RKO (cell line): ENCODE results near the gene APOBEC3A.

ENCODE experiments used
- DNase-seq: peaks from one replicate; pipeline ENCODE4 v3.0.0-alpha.2; 2016; ENCODE audit warnings: low spot score

The APOBEC3A gene

DNA sequence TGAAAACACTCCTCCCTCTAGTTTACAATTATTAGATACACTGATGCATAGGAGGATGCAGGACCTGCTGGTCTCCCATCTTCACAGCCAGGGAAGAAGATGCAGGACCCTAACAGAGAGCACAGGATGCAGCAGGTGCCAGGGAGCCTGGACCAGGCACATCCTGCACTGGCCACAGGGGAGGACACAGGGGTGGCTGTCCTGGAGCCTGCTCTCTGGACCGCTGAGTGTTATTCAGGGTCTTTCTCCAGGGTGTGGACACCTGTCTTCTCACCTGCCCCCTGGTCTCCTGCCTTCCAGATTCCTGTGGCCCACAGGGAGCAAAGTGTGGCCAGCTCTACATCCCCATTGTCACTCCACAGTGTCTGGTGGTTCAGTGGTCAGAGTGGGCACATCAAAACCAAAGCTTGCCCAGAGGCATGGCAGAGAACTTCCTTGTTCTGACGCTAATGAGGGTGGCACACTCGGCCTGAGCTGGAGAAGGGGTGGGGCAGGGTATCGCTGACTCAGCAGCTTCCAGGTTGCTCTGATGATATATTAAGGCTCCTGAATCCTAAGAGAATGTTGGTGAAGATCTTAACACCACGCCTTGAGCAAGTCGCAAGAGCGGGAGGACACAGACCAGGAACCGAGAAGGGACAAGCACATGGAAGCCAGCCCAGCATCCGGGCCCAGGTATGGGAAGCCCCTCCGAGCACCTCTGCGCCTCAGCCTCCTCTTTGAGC lies at the start of gene APOBEC3A:
APOBEC3A (plus strand) TSS at position 564 of the 725 bp plus-strand sequence; CDS start at position 647, 83 bp downstream.
- DNase-seq, result peak; percentile 9

DNA sequence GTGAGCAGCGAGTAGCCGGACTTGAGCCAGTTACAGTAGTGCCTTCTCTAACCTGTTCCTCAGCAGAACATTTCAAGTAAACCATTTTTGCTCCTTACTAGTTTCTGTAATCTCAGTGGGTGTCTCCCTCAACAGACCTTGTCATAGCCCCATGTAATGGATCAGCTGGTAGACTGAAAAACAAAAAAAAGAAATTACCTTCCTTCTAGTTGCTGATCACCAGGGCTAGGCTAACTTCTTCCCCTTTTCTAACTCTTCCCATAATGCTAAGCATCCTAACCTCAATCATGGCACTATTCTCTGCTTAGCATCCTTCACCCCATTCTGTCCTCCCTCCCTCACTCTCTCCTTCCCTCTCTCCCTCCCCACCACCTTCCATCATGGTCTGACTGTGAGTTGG lies 49.6 kb upstream of the APOBEC3A start:
- DNase-seq, result no peak

DNA sequence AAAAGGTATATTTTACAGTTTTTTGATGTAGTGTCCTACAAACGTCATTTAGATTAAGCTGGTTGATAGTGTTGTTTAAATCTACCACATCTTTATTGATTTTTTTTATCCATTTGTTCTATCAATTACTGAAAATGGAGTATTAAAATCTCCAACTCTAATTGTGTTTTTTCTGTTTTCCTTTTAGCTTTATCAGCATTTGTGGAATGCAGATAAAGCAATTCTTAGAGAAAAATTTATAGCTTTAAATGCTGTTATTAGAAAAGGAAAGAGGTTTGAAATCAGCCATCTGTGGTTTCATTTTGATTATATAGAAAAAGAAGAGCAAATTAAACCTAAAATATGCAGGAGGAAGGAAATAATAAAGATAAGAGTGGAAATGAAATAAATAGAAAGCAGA lies 46.0 kb upstream of the APOBEC3A start:
- no peak for DNase-seq

DNA sequence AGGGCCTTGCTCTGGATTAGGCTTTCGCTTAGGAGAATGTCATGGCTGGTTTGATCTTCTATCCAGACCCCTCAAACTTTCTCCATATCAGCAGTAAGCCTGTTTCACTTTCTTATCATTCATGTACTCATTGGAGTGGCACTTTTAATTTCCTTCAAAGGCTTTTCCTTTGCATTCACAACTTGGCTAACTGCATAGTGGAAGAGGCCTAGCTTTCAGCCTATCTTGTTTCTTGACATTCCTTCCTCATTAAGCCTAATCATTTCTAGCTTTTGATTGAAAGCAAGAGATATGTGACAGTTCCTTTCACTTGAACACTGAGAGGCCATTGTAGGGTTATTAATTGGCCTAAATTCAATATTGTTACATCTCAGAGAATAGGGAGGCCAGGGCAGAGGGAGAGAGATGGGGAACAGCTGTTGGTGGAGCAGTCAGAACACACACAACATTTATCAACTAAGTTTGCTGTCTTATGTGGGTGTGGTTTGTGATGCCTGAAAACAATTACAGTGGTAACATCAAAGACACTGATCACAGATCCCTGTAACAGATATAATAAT lies 37.7 kb upstream of the APOBEC3A start:
- DNase-seq, result no peak

DNA sequence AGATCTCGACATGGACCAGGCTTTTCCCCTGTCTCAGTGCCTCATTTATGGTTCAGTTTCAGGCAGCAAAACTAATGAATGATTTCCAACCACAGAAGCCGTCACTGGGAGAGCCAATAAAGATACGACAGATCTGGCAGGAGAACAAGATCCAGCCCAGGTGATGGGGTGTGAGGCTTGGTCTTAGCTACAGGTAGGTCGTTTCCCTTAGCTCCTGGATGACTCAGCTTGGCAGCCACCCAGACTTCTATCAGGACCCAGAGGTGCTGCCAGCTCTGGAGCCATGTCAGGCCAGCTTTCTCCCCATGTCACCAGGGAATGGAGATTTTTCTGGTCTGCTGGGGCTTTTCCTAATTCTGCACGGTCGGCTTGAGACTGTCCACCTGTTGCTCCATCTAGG lies 36.3 kb upstream of the APOBEC3A start:
- no peak for DNase-seq

DNA sequence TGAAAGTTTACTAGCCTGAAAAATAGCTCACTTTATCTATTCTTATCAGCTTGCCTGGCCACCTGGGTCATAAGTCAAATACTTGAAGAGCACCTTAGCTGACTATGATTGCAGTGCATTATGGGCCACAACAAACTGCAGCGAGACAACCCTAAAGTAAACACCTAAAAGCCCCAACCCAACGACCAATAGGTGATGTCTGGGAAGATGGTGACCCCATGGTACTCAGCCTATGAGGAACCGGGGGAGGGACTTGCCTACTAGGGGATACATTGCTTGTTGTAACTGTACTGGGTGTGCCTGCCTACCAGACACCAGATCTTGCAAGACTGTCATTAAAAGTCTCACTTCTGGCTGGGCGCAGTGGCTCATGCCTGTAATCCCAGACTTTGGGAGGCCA lies 35.6 kb upstream of the APOBEC3A start:
- DNase-seq, result no peak

DNA sequence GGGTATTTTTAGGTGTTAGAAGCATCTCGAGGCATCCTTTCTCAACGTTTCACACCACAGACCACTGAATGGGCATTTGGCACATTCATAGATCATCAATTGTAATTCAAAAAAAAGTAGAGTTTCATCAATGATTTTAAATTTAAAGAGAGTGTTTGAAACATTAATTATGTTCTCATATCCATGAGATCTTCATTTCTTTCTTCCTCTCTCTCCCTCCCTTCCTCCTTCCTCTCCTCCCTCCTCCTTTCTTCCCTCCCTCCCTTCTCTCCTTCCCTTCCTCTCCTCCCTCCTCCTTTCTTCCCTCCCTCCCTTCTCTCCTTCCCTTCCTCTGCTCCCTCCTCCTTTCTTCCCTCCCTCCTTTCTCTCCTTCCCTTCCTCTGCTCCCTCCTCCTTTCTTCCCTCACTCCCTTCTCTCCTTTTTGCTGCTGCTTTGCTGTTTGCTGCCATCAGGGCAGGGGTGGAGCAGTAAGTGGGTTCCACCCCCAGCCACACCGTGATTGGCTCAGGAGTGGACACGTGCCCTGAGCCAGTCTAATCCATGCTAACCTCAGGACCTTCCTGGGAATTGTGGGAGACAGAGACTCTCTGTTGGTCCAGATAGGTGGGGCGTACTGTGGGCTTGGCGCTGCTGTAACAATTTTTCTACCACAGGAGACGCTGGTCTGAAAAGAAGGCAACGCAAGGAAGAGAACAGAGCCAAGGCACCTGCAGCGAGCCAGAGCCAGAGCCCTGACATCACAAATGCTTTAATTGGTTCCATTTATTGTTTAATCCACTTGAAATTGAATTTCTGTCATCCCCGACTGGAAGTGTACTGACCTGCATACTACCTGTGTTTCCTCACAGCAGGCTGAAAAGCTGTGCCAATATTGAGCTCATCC lies 33.7 kb upstream of the APOBEC3A start:
- peak; percentile 18 for DNase-seq

DNA sequence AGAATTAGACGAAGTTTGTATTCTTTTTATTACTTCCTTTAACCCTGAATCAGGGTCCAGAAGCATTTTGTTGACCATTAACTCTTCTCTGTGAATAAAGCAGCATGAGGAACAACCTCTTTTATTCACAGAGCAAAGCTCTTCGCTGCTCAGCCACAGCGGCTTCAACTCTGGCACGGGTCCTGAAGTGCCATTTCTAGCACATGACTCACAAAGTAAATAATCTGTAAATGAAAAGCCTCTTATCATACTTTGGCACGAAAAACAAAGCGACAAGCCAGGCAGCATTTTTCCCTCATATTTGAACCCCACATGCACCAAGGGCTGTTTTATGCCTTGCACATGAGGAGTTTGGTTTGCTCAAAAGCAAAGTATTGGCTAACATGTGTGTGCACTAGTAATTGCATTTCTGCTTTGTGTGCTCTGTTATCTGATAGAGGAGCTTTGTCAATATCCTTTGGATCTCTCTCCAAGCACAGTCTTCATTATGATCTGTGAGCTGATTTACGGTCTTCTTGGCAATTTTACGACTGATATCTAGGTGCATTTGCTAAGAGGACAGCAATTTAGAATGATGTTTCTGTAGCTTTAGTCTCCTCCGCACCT lies 33.0 kb upstream of the APOBEC3A start:
- DNase-seq, result peak; percentile 70

DNA sequence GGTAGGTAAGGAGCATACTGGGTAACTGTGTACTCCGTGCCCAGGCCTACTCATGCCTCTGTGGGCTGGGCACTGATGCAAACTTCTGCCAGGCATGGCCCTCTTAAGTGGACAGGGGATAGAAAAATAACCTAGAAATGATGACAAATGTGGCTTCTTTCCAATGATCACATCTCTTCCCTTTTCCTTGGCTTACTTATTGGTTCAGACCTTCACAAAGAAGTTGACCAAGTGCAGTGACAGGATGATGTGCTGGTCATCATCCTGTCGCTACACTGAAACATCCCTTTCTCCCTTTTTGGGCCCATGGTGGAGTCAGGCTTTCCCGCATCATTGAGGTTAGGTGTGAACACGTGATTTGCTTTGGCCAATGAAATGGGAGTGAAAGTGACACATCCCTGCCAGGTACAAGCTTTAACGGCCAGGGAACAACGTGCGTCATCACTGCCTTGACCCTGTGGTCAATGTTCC lies 31.8 kb upstream of the APOBEC3A start:
- no peak for DNase-seq

DNA sequence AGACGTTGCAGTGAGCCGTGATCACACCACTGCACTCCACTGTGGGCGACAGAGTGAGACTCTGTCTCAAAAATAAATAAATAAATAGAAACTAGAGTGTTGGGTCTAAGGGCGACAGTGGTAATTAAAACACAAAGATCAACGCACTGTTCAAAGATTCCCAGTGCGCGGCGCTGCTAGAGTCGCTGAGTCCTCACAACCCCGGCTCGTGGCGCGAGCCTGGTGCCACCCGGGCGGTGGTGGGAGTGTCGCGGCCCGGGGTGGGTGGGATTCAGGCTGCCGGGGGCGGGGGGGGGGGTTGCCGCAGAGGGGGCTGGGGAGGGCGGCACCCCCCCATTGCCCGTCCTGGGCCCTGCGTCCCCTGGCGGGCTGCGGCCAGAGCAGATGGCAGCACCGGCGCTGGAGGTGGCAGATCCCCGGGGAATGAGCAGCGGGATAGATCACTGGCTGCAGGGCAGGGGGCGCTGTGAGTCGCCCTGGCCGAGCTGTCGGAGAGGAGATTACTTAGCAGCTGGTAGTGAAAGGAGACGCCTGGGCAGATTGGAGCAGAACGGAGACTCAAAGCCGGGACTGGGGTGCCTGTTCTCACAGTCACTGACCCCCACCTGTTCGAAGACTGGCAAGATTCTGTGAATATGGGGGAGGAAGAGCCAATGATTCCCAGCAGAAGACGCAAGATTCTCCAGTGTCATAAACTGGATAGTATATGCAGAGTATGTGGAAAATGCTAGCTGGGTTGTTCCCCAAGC lies 30.2 kb upstream of the APOBEC3A start:
- no peak for DNase-seq

DNA sequence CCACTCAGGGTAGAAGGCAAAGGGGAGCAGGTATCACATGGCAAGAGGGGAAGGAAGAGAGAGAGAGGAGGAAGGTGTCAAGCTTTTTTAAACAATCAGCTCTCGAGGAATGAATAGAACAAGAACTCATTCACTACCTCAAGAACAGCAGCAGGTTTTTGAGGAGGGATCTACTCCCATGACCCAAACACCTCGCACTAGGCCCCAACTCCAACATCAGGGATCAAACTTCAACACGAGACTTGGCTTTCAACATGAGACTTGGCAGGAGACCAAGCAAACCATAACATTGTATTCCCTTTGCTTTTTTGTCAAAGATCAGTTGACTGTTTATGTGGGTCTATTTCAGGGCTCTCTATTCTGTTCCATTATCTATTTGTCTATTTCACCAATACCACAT lies 26.9 kb upstream of the APOBEC3A start:
- DNase-seq, result no peak

DNA sequence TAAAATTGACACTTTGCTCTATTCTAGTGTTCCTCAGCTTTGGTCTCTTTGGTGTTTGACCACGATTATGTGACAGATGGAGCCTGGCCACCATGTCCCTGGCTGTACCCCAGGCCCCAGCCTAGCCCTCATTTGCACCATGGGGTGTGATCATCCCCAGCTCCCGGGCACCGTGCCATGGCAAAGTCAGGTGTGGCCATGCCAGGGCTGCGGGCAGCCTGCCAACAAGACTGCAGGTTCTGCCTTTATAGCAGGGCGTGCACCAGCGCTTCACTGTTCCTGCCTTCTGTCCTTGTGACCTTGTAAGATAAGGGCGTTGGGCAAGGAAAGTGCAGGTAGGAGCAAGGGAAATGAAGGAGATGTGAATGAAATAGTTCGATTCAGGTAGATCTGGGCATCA lies 22.4 kb upstream of the APOBEC3A start:
- DNase-seq, result no peak

DNA sequence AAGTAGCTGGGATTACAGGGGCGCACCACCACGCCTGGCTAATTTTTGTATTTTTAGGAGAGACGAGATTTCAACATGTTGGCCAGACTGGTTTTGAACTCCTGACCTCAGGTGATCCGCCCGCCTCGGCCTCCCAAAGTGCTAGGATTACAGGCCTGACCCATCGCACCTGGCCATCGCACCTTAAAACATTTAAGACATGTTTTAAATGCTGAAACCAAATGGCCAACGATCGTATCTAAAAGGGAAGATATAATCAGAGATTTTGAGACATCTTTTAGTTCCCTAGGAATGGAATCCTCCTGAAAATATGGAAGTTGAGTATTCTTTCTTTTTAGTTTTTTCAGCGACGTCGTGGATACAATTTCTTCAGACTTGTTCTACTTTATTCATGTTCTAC lies 21.8 kb upstream of the APOBEC3A start:
- DNase-seq, result no peak

DNA sequence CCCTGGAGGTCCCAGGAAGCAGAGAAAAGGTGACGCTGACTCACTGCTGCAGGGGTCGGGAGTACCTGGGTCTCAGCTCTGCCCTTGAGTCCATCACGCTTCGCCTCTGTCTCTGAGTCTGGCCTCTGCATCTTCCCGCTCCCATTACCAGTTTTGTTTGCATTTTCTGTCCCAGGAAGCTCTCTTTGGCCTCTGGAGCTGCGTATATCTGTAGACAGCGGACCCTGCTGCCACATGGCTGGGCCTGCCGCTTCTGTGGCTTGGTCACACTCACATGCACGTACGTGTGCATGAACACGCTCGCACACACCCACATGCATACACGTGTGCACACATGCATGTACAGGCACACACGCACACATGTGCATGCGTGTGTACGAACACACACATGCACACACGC lies 20.8 kb upstream of the APOBEC3A start:
- DNase-seq, result no peak

DNA sequence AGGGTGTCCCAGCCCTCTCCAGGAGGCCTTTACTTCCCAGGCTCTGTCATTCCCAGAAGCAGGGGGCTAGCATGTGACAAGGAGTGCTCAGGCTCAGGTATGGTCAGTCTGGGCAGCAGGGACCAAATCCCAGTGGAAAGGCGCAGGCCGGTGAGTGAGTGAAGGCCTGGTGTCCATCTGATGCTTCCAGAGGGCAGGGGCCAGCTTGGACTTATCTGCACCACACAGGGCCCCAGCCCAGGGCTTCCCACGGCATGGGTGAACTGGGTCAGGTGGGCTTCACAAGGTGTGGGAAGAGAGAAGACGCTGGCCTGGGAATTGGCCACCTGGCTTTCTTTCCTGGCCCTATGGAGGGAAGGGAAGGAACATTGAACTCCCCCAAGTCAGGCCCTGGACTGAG lies 20.4 kb upstream of the APOBEC3A start:
- DNase-seq, result no peak

DNA sequence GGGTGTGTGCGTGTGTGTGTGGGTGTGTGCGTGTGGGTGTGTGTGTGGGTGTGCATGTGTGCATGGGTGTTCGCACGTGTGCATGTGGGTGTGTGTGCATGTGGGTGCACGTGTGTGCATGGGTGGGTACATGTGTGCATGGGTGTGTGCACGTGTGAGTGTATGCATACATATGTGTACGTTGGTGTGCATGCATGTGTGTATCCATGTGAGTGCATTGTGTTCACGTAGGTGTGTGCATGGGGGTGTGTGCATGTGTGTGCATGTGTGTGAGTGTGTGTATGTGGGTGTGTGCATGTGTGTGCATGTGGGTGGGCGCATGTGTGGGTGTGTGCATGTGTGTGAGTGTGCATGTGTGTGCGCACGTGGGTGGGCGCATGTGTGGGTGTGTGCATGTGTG lies 19.9 kb upstream of the APOBEC3A start:
- DNase-seq, result no peak

DNA sequence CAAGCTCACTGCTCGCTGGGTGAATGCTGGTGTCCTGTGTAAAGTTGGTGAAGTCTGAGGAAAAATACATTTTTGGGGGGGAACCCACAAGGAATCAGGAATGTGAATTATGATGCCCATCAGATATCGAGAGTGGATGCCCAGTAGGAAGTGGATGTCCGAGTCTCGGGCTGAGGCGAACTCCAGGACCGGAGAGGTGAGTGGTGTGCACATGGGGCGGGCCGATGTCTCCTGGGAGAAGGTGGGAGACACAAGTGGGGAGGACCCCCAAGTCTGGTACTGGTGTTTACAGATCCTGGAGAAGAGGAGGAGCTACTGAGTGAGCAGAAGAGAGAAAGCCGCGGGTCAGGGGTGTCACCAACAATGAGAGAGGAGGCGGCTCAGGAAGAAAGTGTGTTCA lies 19.2 kb upstream of the APOBEC3A start:
- no peak for DNase-seq

DNA sequence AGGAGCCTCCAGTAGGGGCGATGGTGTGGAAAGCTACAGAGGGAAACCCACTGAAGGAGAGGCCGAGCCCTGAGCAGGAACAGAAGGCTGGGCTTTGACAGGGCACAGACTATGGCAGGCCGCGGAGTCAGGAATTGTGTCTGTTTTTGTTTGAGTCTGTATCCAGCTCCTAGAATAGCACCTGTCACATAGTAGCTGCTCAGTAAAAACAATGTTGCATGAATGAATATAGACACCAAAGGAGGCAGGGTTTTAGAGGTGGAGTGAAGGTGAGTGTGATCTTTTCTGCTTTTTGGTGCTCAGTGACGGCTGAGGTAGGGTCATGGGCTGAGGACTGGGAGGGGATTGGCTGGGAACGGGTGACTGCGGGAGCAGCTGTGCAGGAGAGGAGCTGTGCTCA lies 18.5 kb upstream of the APOBEC3A start:
- no peak for DNase-seq

DNA sequence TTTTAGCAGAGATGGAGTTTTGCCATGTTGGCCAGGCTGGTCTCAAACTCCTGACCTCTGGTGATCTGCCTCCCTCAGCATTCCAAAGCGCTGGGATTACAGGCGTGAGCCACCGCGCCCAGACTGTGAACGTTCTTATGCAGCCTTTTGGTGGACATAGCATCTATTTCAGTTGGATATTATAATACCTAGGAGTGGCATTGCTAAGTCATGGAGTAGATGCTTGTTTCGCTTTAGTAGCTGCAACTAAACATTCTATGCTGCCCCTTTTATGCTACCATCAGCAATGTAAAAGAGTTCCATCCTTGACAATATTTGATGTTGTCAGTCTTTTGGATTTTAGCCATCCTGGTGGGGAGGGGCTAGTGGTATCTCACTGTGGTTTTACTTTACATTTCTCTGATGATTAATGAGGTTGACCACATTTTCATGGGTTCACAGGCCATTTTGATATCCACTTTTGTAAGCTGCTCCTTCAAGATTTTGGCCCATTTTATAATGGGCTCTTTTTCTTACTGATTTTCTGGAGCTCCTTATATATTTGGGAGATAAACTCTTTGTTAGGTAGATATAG lies 16.5 kb upstream of the APOBEC3A start:
- no peak for DNase-seq

DNA sequence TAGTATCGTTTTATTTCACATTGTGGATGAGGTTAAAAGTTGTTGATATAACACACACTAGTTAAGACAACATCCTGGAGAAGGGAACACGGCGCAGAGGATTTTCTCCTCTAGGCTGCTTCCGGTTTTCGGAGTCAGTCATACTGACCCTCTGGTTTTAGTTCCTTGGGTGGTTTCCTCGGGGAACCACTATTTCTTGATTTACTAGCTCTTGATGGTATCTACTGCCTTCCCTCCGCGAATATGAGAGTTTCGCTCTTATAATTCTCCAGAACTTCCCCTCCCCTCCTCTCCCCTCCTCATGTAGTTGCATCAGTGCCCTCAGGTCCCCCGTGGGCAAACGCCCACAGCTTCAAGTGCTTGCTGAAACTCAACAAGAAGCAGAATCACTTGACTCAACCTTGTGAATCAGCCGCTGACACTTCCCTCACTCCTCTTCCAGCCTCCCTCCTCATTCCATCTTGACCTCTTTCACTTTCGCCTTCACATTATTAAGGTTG lies 15.9 kb upstream of the APOBEC3A start:
- DNase-seq, result no peak

DNA sequence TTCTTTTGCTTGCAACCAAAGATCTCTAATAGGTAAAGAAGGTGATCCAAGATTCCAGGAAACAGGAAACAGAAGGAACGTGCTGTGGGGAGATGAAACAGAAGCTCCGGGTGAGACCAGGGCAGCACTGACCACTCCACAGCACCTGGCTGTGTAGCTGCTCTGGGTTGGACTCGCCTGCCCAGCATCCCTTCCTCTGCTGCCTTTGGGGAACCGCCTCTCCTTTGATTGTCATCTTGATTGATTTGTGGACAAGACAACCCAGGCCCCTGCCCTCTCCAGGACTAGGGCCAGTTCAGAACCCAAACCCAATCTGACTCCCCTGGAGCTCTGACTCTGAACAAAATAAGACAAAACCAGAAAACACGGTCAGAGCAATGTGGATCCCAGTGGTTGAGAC lies 14.7 kb upstream of the APOBEC3A start:
- DNase-seq, result no peak
